ENCODE measurements around the gene FAM193A.
"Not testable (repeated sequence)": the region's sequence is repeated elsewhere in the genome, so short reads cannot be mapped to it uniquely, and the experiment has no call there.

The FAM193A gene

DNA sequence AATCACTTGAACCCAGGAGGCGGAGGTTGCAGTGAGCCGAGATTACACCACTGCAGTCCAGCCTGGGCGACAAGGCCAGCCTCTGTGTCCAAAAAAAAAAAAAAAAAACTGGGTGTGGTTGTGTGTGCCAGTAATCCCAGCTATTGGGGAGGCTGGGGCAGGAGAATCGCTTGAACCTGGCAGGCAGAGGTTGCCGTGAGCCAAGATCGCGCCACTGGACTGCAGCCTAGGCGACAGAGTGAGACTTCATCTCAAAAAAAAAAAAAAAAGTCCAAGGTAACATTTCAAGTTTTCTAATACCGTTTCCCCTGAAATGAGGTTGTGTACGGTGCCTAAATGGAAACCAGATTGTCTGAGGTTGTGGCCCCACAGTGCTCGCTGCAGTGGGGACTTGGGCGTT, 35.6 kb downstream of the FAM193A start:
- in situ Hi-C loops (cut with HindIII; ENCODE audit: low sequenced_read_pairs), result no loop called here

- in situ Hi-C loops (cut with HindIII; ENCODE audit: low sequenced_read_pairs), result no loop called here
Observed at GRCh38 chr4:2572866-2573265, 36.4 kb downstream of the FAM193A start.

DNA sequence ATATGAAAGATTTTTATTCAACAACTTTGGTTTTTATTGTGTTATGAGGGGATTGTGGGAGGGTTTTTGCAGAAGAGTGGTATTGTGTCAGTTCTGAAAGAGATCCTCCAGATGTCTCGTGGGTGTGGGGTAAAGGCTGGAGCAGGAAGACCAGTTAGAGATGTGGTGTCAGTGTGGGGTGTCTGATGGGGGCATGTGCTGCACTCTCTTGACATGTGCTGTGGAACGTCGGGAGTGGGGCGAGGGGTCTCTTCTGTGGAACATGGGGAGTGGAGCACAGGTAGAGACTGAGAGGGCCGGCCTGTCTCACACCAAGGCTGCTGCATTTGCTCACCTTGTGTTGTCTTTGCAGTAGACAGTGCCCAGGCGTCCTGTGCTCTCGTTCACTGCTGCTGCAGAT, 37.6 kb downstream of the FAM193A start:
- in situ Hi-C loops (cut with HindIII; ENCODE audit: low sequenced_read_pairs), result no loop called here

GRCh38 chr4:2574863-2575262, 38.4 kb downstream of the FAM193A start:
- in situ Hi-C loops (cut with HindIII; ENCODE audit: low sequenced_read_pairs), result no loop called here

DNA sequence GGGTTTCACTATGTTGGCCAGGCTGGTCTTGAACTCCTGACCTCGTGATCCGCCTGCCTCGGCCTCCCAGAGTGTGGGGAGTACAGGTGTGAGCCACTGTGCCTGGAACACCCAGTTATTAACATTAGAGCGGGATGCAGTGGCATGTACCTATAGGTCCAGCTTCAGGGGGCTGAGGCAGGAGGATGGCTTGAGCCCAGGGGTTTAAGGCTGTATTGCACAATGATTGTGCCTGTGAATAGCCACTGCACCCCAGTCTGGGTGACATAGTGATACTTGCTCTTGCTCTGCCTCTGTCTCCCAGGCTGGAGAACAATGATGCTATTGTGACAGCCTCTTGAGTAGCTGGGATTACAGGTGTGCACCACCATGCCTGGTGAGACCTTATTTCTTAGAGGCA, 39.8 kb downstream of the FAM193A start:
- in situ Hi-C loops (cut with HindIII; ENCODE audit: low sequenced_read_pairs), result no loop called here

DNA sequence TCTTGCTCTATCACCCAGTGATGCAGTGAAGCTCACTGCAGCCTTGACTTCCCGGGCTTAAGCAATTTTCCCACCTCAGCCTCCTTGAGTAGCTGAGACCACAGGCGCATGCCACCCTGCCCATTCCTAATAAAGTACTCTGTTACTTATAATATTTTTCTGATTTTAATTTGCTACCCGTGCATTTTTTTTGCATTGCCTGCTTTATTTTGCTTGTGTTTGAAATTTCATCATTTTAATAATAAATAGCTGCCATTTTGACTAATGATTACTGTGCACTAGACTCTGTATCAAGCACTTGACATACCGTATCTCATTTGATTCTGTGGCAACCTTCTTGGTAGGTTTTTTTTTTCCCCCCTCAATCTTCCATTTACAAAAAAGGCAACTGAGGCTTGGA, 41.7 kb downstream of the FAM193A start:
- in situ Hi-C loops (cut with HindIII; ENCODE audit: low sequenced_read_pairs), result no loop called here

GRCh38 chr4:2579910-2580309, 43.5 kb downstream of the FAM193A start:
- in situ Hi-C loops (cut with HindIII; ENCODE audit: low sequenced_read_pairs), result no loop called here

DNA sequence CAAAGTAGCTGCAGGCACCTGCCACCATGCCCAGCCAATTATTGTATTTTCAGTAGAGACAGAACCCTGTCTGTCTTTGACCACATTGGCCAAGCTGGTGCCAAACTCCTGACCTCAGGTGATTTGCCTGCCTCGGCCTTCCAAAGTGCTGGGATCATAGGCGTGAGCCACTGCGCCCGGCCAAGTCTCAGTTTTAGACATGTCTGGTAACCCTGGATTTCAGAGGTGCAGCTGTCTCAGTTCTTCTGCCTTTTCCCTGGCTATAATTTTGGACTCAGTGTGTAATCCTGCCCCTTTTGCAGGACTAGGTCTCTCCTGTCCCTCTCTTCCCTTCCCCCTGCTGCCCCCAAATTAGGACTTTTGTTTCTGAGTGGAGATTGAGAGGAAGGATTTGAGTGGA, 46.6 kb downstream of the FAM193A start:
- in situ Hi-C loops (cut with HindIII; ENCODE audit: low sequenced_read_pairs), result no loop called here

DNA sequence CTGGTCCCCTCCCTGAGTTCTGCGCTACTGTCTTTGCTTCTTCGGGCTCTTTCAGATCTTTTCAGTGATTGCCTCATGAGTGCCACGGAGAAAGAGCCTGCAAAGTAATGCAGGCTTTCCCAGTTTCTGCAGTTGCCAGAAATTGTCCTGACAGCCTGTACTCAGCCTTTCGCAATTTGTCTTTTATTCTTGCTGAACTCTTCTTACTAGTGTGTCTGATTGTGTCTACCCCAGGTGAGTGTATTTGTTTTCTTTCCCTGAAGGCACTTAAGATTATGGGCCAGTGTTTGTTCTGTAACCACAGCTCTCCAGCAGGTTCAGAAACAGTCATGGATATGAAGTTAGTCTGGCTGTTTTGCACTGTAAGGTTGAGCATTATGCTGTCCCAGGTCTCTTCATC, 47.1 kb downstream of the FAM193A start:
- in situ Hi-C loops (cut with HindIII; ENCODE audit: low sequenced_read_pairs), result no loop called here

DNA sequence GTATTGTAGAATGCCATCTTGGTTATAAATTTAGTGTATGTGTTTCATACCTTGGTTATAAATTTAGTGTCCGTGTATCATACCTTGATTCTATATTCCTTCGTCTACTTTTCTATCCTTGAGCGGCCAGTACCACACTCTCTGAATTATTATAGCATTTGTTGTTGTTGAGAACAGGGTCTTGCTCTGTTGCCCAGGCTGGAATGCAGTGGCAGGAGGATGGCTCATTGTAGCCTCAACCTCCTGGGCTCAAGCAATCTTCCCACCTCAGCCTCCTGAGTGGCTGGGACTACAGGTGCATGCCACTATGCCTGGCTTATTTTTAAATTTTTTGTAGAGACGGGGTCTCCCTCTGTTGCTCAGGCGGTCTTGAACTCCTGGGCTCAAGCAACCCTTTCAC, 50.1 kb downstream of the FAM193A start:
- in situ Hi-C loops (cut with HindIII; ENCODE audit: low sequenced_read_pairs), result no loop called here

GRCh38 chr4:2587213-2587823, 50.9 kb downstream of the FAM193A start:
- in situ Hi-C loops (cut with HindIII; ENCODE audit: low sequenced_read_pairs), result no loop called here

DNA sequence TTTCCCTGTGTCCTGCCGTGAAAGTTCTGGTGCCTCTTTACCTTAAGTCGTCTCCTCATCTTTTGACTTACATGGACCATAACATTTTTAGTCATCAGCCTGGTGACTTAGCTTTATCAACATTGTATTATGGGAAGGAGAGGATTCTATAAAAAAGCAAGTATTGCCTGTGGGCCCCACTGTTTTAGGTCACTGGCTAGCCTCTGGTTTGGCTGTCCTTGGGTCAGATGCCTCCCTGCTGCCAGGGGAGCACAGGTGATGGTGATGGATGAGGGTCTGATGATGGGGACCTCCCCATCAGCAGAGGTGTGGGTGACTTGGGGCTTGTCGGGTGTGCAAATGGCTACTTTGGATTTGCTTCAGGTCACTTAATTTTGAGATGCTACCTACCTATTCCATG, 51.8 kb downstream of the FAM193A start:
- in situ Hi-C loops (cut with HindIII; ENCODE audit: low sequenced_read_pairs), result no loop called here

DNA sequence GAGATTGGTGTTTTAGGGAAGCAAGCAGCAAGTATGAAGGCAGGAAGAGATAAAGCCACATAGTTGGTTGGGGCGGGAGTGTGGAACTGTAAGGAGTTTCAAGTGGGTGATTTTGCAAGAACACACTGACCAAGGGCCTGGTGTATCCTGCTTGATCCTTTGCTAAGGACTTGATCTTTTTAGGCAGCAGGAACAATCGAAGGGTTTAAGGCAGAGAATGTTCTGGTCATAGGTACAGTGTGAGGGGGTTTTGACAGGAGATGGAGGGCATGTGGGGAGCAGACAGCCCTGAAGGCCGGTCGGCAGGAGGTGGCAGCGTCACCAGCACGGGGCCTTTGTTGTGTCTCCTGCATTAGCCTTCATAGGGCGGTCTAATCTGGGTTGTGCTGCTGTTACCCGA, 54.7 kb downstream of the FAM193A start:
- in situ Hi-C loops (cut with HindIII; ENCODE audit: low sequenced_read_pairs), result no loop called here

DNA sequence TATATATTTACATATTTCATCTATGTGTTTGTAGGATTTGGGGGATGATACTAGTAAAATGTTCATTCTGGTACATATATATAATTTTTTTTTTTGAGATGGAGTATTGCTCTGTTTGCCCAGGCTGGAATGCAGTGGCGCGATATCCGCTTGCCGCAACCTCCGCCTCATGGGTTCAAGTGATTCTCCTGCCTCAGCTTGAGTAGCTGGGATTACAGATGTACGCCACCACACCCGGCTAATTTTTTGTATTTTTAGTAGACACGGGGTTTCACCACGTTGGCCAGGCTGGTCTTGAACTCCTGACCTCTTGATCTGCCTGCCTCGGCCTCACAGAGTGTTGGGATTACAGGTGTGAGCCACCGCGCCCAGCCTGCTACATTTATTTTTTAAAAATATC, 55.6 kb downstream of the FAM193A start:
- in situ Hi-C loops (cut with HindIII; ENCODE audit: low sequenced_read_pairs), result not testable (repeated sequence)

- in situ Hi-C loops (cut with HindIII; ENCODE audit: low sequenced_read_pairs), result no loop called here
Observed at GRCh38 chr4:2592572-2592971, 56.1 kb downstream of the FAM193A start.

DNA sequence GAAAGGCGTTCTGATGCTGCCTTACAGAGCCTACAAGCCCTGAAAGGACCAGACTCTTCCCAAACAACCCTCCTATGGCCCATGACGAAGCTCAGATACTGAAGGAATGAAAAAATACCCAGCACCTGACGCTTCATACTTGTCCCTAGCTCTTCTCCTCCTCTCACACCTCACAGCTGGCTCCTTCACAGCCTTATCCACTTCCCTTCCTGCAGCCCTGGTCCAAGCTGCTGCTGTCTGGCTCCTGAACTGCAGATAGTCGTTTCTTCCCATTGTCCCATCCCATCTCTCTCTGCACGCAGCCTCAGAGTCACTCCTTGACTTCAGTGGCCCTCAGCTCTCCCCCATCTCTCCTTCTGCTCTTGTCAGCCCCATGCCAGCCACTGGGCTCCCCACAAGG, 56.6 kb downstream of the FAM193A start:
- in situ Hi-C loops (cut with HindIII; ENCODE audit: low sequenced_read_pairs), result no loop called here

DNA sequence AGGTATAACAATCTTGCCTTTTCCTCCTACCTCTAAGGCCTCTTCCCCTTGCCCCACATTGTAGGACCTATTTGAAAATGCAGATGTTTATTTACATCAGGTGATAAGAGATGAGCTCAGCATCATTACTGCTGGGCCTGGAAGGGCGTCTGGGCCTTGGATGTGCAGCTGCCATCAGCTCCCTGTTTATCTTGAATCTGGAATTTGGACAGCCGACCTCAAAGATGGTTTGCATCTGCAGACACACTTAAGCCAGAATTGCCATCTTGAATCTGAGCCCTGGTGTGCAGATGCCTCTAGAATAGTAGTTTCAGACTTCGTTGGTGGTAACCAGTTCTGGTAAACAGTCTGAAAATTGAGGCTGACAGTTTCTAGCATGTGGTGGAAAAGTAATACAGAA, 59.0 kb downstream of the FAM193A start:
- in situ Hi-C loops (cut with HindIII; ENCODE audit: low sequenced_read_pairs), result no loop called here

DNA sequence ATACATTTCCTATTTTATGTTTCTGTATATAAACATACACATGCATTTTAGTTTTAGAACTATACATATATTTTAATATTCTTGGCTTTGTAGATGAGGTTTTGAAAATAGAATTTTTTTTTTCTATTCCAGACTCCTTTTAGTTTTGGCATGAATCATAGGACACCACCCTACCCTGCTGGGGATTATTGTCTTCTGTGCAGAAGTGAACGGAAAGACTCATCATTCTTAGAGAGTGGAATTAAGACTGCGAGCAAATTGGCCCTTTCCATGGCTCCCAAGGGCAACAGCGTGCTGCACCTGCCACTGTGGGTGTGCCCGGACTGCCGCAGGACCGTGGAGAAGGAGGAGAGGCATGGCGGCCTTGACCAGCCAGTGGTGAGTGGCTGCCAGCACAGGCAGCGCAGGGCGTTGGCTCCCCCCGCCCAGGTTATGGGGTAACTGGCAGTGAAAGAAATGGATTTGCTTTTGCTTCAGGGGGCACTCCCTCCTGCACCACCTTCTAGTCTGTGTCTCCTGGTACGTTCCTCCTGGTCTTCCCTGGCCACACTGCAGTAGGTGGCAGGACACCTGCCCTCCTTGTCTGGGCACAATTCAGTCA, 59.6 kb downstream of the FAM193A start:
- in situ Hi-C loops (cut with HindIII; ENCODE audit: low sequenced_read_pairs), result no loop called here

GRCh38 chr4:2596611-2597010, 60.2 kb downstream of the FAM193A start:
- in situ Hi-C loops (cut with HindIII; ENCODE audit: low sequenced_read_pairs), result no loop called here

DNA sequence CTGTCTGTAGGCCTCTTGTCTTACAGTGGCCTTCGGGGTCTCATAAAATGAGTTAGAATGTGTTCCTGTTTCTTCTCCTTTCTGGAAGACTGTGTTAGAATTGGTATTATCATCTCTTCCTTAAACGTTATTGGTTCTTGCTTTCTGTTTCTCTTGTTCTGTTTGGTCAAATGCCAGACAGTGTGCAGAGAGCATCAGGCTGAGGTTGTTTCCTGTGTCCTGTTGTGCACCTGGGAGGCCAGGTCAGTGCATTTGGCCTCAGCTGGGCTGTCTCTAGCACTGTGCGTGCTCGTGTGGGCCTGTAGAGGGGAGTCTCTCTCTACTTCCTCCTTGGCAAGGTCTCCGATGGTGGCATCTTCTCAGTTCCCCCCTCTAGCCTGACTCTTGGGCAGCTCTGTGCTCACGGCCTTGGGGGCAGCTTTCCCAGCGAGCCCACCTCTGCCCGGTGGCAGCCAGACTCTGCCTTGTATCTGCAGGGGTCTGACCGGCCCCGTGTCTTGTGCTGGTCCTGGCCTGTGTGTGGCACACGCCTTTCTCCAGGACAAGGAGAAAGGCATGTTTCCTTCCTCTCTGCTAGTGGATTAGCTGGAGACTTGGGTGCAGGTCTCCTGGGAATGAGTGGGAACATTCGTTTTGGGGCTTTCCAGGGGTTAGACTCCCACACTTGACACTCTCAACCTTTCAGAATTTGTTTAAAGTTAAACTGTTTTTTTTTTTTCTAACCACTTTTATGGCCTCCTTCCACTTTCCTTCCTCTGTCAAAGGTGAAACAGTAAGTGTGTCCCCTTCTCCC, 62.3 kb downstream of the FAM193A start:
- in situ Hi-C loops (cut with HindIII; ENCODE audit: low sequenced_read_pairs), result no loop called here

DNA sequence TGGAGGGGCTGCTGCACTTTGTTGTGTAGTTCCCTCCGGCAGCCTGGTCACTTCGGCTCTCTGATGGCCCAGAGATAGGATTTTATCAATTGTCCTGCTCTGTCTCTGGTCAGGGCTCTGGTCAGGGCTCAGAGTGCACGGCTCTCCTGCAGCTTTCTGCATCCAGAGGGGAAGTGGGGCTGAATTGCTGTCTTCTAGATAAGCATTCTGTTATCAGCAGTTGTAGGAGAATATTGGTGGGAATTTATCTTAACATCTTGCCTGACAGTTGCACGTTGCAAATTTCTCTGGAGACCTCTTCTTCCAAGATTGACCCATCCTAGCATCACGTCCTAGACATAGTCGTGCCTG, 62.8 kb downstream of the FAM193A start:
- in situ Hi-C loops (cut with HindIII; ENCODE audit: low sequenced_read_pairs), result no loop called here

DNA sequence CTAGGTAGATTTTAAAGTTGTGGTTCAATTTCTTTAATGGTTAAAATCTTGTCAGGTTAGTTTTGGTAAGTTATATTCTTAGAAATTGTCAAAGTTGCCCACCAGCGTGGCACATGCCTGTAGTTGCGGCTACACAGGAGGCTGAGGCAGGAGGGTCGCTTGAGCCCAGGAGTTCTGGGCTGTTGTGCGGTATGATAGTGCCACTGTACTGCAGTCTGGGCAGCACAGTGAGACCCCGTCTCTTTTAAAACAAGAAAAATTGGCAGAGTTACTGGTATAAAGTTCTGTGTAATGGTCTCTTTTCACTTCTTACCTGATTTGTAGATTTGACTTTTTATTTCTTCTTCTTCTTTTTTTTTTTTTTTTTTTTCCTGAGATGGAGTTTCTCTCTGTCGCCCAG, 64.4 kb downstream of the FAM193A start:
- in situ Hi-C loops (cut with HindIII; ENCODE audit: low sequenced_read_pairs), result no loop called here

Data from DLD1 (cell line).